ENCODE data around the gene SLC23A1. TPM values are rescaled to one million over a fixed set of nuclear protein-coding genes. Genes with fewer than 3 reads are reported as not detected.
"Not testable (repeated sequence)": the region's sequence is repeated elsewhere in the genome, so short reads cannot be mapped to it uniquely, and the experiment has no call there.

Gene SLC23A1
- total RNA-seq, 2 donors from 2014 or later, result not detected

DNA sequence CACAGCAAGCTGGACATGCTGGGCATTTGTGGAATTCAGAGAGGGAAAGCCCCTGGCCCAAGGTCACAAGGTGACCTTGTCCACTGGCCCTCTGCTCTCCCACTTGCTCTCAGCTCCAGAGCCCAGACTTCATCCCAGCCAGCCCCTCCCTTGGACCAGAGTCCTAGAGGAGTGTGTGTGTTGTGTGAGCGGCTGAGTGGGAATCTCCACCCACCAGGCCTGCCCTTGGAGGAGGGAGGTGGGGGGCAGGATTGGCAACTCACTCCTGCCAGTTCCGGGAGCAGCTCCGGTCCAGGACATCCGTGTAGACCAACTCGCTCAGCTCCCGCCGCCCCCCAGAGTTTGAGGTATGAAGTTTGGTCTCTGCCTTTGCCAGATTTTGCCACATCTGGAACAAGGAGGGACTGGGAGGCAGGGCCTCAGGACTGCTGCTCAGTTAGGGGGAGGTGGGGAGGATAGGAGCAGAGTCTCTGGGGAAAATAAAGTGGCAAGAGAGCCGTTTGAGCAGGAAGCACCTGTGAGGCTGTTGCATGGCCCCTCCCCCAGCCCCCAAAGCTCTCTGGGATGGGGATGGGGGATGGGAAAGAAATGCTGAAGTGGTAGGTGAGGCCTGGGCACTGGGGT lies 5.2 kb upstream of the SLC23A1 start:
- H3K9me3 ChIP-seq, result no peaks in the 10 kb centered on the region
- no peak for ATAC-seq (ENCODE audit: insufficient number of reproducible peaks, low FRiP score, low read depth)
- no peaks in the 10 kb centered on the region for H3K27me3 ChIP-seq (replicated peaks; ENCODE audit: insufficient read depth)
- no peaks in the 10 kb centered on the region for H3K36me3 ChIP-seq
- peaks cover 3 to 26% of the 10 kb centered on the region in 2 donors for H3K4me1 ChIP-seq (ENCODE audit: control insufficient read depth in 1 of 2, low read depth in 2 of 2)
- no peak for DNase-seq (ENCODE audit: low spot score)
- H3K27ac ChIP-seq, result no peak overlapping the region
- no peak overlapping the region for H3K4me3 ChIP-seq
- TF ChIP-seq, protein P1, sequence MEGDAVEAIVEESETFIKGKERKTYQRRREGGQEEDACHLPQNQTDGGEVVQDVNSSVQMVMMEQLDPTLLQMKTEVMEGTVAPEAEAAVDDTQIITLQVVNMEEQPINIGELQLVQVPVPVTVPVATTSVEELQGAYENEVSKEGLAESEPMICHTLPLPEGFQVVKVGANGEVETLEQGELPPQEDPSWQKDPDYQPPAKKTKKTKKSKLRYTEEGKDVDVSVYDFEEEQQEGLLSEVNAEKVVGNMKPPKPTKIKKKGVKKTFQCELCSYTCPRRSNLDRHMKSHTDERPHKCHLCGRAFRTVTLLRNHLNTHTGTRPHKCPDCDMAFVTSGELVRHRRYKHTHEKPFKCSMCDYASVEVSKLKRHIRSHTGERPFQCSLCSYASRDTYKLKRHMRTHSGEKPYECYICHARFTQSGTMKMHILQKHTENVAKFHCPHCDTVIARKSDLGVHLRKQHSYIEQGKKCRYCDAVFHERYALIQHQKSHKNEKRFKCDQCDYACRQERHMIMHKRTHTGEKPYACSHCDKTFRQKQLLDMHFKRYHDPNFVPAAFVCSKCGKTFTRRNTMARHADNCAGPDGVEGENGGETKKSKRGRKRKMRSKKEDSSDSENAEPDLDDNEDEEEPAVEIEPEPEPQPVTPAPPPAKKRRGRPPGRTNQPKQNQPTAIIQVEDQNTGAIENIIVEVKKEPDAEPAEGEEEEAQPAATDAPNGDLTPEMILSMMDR (IDR thresholded peaks at IDR 0.05), result no peak

GRCh38 chr5:139387611-139388197 lies 4.6 kb upstream of the SLC23A1 start:
- peaks cover 3 to 20% of the 10 kb centered on the region in 2 donors for H3K4me1 ChIP-seq (ENCODE audit: control insufficient read depth in 1 of 2, low read depth in 2 of 2)
- H3K4me3 ChIP-seq, result no peak overlapping the region
- no peak overlapping the region for H3K27ac ChIP-seq
- ATAC-seq (ENCODE audit: insufficient number of reproducible peaks, low FRiP score, low read depth) (no peak), DNase-seq (ENCODE audit: low spot score) (no peak)
- H3K36me3 ChIP-seq, result no peaks in the 10 kb centered on the region
- TF ChIP-seq, protein P1 (IDR thresholded peaks at IDR 0.05), result no peak
- no peaks in the 10 kb centered on the region for H3K27me3 ChIP-seq (replicated peaks; ENCODE audit: insufficient read depth)
- no peaks in the 10 kb centered on the region for H3K9me3 ChIP-seq

DNA sequence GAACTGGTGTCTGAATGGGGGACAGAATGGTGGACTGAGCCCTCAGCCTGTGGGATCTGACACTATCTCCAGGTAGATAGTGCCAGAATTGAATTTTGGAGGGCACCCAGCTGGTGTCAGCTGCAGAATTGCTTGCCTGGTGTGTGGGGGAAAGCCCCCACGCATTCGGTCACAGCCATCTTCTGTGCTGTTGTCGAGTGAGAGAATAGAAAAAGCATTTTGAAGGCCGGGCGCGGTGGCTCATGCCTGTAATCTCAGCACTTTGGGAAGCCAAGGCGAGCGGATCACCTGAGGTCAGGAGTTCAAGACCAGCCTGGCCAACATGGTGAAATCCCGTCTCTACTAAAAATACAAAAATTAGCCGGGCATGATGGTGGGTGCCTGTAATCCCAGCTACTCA lies 3.9 kb upstream of the SLC23A1 start:
- not testable (repeated sequence) for ATAC-seq (ENCODE audit: insufficient number of reproducible peaks, low FRiP score, low read depth); H3K27me3 ChIP-seq (replicated peaks; ENCODE audit: insufficient read depth); DNase-seq (ENCODE audit: low spot score); H3K4me3 ChIP-seq; H3K27ac ChIP-seq; H3K9me3 ChIP-seq; H3K36me3 ChIP-seq
- peaks cover 3 to 13% of the 10 kb centered on the region in 2 donors for H3K4me1 ChIP-seq (ENCODE audit: control insufficient read depth in 1 of 2, low read depth in 2 of 2)

GRCh38 chr5:139386050-139386438 lies 2.9 kb upstream of the SLC23A1 start:
- DNase-seq (ENCODE audit: low spot score) (no peak), ATAC-seq (ENCODE audit: insufficient number of reproducible peaks, low FRiP score, low read depth) (no peak)
- no peaks in the 10 kb centered on the region for H3K27me3 ChIP-seq (replicated peaks; ENCODE audit: insufficient read depth)
- peaks cover 3 to 13% of the 10 kb centered on the region in 2 donors for H3K4me1 ChIP-seq (ENCODE audit: control insufficient read depth in 1 of 2, low read depth in 2 of 2)
- no peaks in the 10 kb centered on the region for H3K36me3 ChIP-seq
- H3K4me3 ChIP-seq, result no peak overlapping the region
- H3K27ac ChIP-seq, result no peak overlapping the region
- H3K9me3 ChIP-seq, result no peaks in the 10 kb centered on the region
- TF ChIP-seq, protein P1 (IDR thresholded peaks at IDR 0.05), result no peak

GRCh38 chr5:139385061-139386049 lies 2.3 kb upstream of the SLC23A1 start:
- H3K9me3 ChIP-seq, result no peaks in the 10 kb centered on the region
- H3K27me3 ChIP-seq (replicated peaks; ENCODE audit: insufficient read depth), result no peaks in the 10 kb centered on the region
- H3K4me3 ChIP-seq, result peak overlapping the region; percentile 66
- H3K4me1 ChIP-seq (ENCODE audit: control insufficient read depth in 1 of 2, low read depth in 2 of 2), result peaks cover 3 to 13% of the 10 kb centered on the region in 2 donors
- H3K36me3 ChIP-seq, result no peaks in the 10 kb centered on the region
- H3K27ac ChIP-seq, result no peak overlapping the region
- DNase-seq (ENCODE audit: low spot score) (no peak), ATAC-seq (ENCODE audit: insufficient number of reproducible peaks, low FRiP score, low read depth) (no peak)
- TF ChIP-seq, protein P1 (IDR thresholded peaks at IDR 0.05), result no peak
